NB4 (cell line): ENCODE measurements around the gene NXF1.
"Not testable (repeated sequence)": the region's sequence is repeated elsewhere in the genome, so short reads cannot be mapped to it uniquely, and the experiment has no call there.

Source experiments
- DNase-seq: peaks from one replicate; pipeline ENCODE4 v3.0.0; 2010; ENCODE audit warnings: low read depth
- H3K4me3 ChIP-seq: one replicate; pipeline ENCODE4 v1.5.1; 2011; ENCODE audit warnings: mild to moderate bottlenecking, low read depth, low read length, moderate library complexity
- MYC ChIP-seq: IDR thresholded peaks from 2 replicates; pipeline ENCODE4 v1.6.1; 2011; ENCODE audit warnings: low read depth, low read length
- POLR2A ChIP-seq: IDR thresholded peaks from 2 replicates; pipeline ENCODE4 v1.6.1; 2011; ENCODE audit warnings: mild to moderate bottlenecking; ENCODE audit not compliant: insufficient read length; ENCODE audit errors: extremely low read depth
- TF ChIP-seq, protein P1 (sequence below): IDR thresholded peaks from 2 replicates; pipeline ENCODE4 v1.6.1; 2011; ENCODE audit warnings: low read depth, low read length
- TF ChIP-seq, protein P2 (sequence below): IDR thresholded peaks from one replicate; pipeline ENCODE4 v1.5.1; 2012; ENCODE audit warnings: low read depth, low read length

The NXF1 gene

DNA sequence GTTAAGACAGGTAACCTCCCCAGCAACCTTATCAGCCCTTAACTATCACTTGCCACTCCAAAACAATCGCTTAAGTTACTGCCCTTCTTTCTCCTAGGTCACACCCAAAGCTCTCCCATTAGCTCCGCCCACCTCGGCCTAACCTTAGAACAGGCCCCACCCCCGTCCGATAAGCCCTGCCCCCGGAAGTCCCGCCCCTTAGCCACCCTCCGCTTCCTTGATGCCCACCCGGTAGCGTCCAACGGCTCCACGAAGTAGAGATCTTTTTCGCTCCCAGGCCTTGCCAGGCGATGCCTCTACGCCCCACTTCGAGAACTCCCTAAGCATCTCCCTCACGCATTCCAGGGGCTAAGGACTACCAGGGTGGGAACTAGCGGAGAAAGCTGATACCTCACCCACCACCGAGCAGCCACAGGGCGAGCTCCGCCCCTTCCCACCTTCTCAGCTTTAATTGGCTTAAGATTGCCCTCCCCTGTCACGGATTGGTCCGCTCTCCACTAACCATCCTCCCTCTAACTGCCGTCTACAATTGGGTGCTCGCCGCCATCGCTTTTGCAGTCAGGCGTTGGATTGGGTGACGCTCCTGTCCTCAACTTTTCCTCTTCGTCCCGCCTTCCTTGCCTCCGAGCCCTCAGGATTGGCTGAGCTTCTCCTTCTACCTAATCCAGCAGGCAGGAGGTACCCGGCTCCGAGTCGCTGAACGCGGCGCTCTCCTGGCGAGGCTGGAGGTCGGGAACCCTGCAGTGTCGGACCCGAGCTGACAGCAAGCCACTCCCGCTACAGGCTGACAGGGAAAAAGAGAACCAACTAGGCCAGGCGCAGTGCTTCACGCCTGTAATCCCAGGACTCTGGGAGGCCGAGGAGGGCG lies 51.3 kb downstream of the NXF1 start, which contains the start of gene ZBTB3:
Gene ZBTB3 (minus strand): TSS at position 425 of the 868 bp plus-strand sequence. CDS start 496 bp downstream, outside the sequence.
- DNase-seq, result peak; percentile 100
- TF ChIP-seq MYC, result peak; percentile 58; the same call in 1 of the 2 replicates
- TF ChIP-seq, protein P1, sequence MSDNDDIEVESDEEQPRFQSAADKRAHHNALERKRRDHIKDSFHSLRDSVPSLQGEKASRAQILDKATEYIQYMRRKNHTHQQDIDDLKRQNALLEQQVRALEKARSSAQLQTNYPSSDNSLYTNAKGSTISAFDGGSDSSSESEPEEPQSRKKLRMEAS, result peak; percentile 72; the same call in 1 of the 2 replicates
- TF ChIP-seq POLR2A, result peak; percentile 97
- TF ChIP-seq, protein P2, sequence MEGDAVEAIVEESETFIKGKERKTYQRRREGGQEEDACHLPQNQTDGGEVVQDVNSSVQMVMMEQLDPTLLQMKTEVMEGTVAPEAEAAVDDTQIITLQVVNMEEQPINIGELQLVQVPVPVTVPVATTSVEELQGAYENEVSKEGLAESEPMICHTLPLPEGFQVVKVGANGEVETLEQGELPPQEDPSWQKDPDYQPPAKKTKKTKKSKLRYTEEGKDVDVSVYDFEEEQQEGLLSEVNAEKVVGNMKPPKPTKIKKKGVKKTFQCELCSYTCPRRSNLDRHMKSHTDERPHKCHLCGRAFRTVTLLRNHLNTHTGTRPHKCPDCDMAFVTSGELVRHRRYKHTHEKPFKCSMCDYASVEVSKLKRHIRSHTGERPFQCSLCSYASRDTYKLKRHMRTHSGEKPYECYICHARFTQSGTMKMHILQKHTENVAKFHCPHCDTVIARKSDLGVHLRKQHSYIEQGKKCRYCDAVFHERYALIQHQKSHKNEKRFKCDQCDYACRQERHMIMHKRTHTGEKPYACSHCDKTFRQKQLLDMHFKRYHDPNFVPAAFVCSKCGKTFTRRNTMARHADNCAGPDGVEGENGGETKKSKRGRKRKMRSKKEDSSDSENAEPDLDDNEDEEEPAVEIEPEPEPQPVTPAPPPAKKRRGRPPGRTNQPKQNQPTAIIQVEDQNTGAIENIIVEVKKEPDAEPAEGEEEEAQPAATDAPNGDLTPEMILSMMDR, result no peak

DNA sequence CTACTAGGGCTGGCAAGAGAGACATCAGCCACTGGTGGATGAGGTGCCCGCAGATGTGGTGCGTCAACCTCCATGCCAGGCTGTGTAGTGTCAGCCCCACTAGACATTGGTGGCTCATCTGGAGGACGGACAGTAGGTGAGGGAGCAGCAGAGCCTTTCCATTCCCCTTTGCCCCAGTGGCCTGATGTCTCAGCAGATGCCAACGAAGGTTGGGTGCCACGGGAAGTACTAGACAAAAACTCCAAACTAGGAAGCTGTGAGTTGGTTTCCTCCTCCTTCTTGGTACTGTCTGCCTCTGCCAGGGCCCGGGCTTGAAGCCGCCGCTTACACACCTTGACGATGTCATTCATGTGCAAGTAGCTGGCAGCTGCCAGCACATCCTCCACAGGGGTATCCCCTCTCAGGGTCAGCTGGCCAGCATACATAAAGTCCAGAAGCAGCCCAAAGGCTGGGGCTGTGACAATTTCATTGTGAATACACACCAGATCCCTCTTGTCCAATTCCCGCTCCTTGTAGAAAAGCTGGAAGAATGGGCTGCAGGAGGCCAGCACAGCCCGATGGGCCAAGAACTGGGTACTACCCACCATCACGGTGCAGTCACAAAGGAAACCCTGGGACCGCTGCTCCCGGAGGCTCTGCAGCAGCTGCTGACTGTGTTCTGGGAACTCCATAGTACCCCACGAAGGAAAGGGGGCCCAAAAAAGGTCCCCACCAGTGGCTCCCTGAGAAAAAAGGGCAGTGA lies 52.1 kb downstream of the NXF1 start:
- TF ChIP-seq MYC (no peak), POLR2A (no peak)
- TF ChIP-seq, protein P1, result no peak
- TF ChIP-seq, protein P2, result no peak
- H3K4me3 ChIP-seq, result peak overlapping the region; percentile 92

More for the DNA sequence above, 51.3 kb downstream of the NXF1 start, which contains the start of gene ZBTB3:
- H3K4me3 ChIP-seq, result peak within 1 kb of the TSS; percentile 92

DNA sequence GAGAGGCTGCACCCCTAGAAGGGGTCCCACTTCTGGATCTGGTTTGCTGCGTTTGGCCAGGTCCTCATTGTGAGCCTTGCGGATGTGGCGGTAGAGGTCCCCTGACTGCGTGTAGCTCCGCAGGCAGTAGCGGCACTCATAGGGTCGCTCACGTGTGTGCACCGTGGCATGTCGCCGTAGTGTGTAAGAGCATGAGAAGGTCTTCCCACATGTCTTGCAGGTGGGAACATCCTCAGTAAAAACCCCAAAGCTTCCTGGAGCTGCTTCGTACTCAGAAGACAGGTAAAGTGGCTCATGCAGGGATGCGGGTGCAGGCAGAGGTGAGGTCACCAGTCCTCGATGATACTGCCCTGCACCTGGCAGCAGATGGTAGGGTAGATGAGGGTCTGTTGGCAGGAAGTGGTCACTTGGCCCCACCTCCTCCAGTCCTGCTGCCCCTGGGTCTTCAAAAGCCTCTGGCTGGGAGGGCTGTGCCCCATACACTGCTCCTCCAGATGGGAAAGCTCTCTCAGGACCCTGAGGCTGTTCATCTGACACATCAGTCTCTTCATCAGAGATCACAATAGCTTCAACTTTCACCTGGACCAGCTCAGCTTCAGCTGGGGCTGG lies 53.0 kb downstream of the NXF1 start:
- TF ChIP-seq POLR2A, result no peak
- no peak overlapping the region for H3K4me3 ChIP-seq
- DNase-seq, result no peak

More for the DNA sequence above, 52.1 kb downstream of the NXF1 start:
- DNase-seq, result no peak

DNA sequence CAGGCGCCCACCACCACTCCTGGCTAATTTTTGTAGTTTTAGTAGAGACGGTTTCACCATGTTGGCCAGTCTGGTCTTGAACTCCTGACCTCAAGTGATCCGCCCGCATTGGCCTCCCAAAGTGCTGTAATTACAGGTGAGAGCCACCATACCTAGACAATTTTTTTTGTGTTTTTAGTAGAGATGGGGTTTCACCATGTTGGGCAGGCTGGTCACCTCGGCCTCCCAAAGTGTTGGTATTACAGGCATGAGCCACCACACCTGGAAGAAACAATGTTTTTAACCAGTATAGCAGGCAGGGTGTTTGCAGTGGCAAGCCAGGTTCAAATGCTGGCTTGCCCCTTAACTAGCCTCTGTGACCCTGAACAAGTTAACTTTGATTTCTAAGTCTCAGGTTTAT lies 55.3 kb downstream of the NXF1 start:
- not testable (repeated sequence) for H3K4me3 ChIP-seq, DNase-seq

DNA sequence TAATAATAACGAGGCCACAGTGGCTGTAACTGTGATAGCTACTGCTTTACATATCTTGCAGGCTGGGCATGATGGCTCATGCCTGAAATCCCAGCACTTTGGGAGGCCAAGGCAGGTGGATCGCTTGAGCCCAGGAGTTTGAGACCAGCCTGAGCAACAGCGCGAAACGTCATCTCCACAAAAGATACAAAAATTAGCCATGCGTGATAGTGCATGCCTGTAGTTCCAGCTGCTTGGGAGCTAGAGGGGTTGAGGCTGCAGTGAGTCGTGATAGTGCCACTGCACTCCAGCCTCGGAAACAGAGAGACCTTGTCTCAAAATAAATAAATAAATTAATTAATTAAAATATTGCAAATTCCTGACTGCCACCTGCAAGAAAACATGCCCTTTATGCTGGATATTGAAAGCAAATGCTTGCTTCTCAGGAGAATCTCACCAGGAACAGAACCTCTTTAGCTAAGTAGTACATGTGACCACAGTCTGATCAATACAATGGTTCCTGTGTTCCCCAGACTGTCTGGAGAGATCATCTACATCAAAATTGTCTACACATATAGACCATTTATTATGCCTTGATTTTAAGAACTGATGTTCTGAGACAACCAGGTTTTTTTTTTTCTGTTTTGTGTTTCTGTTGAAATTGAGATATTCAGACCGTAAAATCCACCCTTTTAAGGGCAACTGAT lies 57.6 kb downstream of the NXF1 start:
- no peak for DNase-seq
- H3K4me3 ChIP-seq, result no peak overlapping the region
- TF ChIP-seq MYC, result no peak
- TF ChIP-seq, protein P2, result no peak
- TF ChIP-seq, protein P1, result no peak
- no peak for TF ChIP-seq POLR2A
